Gastrocnemius medialis (tissue), 4 donors: Measurements from ENCODE around the gene NARF.

ENCODE experiments used
- POLR2A ChIP-seq, 2 donors: fragments of 450-650 bp; IDR thresholded peaks; one replicate each; pipeline ENCODE4 v1.6.1; 2017; ENCODE audit warnings: antibody characterized with exemption in 2 of 2, mild to moderate bottlenecking in 2 of 2, moderate library complexity in 2 of 2
- TF ChIP-seq, protein P1 (sequence below), 5 experiments: fragments of 450-650 bp in 3 of 5; fragments of 200-600 bp in 2 of 5; sonication (generic) in 2 of 5; IDR thresholded peaks in 4 of 5; conservative IDR thresholded peaks in 1 of 5; 1 replicate in 4 of 5; 2 replicates in 1 of 5; pipeline ENCODE4 v1.5.1; 2016 to 2019; ENCODE audit warnings: antibody characterized with exemption in 5 of 5, mild to moderate bottlenecking in 3 of 5, moderate library complexity in 3 of 5

DNA sequence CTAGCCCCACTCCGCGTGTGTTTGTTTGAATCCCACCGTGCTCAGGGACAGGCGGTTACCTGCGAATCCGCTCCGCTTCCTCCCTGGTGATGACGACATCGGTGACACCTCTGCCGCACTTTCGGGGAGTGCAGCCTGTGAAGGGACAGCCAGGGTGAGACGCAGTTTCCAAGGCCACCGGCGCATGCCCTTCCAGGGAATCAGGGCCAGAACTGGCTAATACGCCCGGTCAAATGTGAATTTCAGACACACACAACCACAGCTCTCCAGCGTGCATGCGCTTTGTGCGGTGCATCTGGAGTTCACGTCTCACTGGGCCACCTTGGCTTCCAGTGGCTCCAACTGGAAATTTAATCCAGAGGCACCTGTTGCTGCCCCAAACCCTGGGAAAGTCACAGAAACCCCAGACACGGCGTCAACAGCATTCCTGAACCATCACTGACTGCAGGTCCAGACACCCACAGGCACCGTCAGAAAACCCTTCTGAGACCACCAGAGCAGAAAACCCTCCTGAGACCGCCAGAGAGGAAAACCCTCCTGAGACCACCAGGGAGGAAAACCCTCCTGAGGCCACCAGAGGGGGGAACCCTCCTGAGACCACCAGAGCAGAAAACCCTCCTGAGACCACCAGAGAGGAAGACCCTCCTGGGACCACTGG, 47.0 kb upstream of the NARF start:
- TF ChIP-seq POLR2A (IDR thresholded peaks at IDR 0.05): no peak
- TF ChIP-seq, protein P1, sequence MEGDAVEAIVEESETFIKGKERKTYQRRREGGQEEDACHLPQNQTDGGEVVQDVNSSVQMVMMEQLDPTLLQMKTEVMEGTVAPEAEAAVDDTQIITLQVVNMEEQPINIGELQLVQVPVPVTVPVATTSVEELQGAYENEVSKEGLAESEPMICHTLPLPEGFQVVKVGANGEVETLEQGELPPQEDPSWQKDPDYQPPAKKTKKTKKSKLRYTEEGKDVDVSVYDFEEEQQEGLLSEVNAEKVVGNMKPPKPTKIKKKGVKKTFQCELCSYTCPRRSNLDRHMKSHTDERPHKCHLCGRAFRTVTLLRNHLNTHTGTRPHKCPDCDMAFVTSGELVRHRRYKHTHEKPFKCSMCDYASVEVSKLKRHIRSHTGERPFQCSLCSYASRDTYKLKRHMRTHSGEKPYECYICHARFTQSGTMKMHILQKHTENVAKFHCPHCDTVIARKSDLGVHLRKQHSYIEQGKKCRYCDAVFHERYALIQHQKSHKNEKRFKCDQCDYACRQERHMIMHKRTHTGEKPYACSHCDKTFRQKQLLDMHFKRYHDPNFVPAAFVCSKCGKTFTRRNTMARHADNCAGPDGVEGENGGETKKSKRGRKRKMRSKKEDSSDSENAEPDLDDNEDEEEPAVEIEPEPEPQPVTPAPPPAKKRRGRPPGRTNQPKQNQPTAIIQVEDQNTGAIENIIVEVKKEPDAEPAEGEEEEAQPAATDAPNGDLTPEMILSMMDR (IDR thresholded peaks at IDR 0.05 in 4 of 5, conservative IDR thresholded peaks at IDR 0.05 in 1 of 5): no peak
